Measurements from ENCODE around the gene FECH. TPM values are rescaled to one million over a fixed set of nuclear protein-coding genes. Genes with fewer than 3 reads are reported as not detected.

FECH gene
- total RNA-seq, 4 donors from 2014 or later = 19.3 to 25.0 (median 21.9) TPM

DNA sequence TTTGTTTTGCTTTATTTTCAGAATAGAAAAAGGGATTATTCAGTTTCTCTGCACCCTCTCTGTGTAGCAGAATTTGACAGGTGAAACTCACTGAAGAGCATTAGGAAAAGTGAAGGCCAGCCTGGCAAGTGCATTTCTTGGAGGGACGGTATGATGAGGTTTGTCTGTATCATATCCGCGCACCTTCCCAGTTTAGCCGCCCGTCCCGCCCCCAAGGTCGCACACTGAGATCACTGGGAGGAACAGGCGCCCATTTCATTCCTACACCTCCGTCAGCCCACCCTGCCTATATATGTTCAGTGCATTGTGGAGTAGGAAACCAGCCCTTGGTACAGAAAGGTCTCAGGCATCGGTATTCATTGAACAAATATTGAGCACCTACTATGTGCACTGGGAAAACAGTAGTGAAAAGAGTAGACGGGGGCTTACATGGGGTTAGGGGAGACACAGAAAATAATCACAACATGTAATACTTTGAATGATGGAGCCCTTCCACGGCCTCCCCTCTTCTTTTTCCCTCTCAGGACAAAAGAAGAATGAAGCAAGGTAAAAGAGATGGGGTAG, 678 bp upstream of the FECH start:
- Histone ChIP-seq H3K4me1 (peaks cover 0 to 11% (median 4%) of the 10 kb centered on the region in 4 donors), H3K4me3 (peak overlapping the region in 3 of 4 donors; percentile 70 to 97 (median 80)), H3K9me3 (no peaks in the 10 kb centered on the region), H3K36me3 (no peaks in the 10 kb centered on the region), H3K27ac (peak overlapping the region; percentile 66 to 90 (median 78)), H3K27me3 (no peaks in the 10 kb centered on the region)
- TF ChIP-seq, protein P1, sequence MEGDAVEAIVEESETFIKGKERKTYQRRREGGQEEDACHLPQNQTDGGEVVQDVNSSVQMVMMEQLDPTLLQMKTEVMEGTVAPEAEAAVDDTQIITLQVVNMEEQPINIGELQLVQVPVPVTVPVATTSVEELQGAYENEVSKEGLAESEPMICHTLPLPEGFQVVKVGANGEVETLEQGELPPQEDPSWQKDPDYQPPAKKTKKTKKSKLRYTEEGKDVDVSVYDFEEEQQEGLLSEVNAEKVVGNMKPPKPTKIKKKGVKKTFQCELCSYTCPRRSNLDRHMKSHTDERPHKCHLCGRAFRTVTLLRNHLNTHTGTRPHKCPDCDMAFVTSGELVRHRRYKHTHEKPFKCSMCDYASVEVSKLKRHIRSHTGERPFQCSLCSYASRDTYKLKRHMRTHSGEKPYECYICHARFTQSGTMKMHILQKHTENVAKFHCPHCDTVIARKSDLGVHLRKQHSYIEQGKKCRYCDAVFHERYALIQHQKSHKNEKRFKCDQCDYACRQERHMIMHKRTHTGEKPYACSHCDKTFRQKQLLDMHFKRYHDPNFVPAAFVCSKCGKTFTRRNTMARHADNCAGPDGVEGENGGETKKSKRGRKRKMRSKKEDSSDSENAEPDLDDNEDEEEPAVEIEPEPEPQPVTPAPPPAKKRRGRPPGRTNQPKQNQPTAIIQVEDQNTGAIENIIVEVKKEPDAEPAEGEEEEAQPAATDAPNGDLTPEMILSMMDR (IDR thresholded peaks at IDR 0.05) = no peak
- no peak for DNase-seq

DNA sequence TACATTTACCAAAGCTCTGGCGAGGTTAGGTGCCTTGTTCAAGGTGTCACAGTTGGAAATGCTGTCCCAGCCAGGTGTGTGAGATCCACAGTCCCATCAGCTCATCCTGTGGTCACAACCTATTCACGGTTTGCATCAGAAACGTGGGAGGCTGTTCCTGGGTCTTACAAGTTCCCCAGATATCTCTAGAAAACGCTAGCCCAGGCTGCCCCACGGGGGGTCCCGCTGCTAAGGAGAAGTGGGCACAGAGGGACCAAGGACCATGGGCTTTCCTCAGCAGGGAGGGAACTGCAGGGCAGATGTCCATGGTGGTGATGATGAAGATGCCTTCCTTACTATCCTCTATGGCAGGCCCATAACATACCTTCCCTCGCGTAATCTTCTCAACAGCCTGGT, 649 bp downstream of the FECH start:
- no peaks in the 10 kb centered on the region for H3K9me3 ChIP-seq
- DNase-seq = no peak
- no peaks in the 10 kb centered on the region for H3K36me3 ChIP-seq
- peak overlapping the region; percentile 66 to 90 (median 78) for H3K27ac ChIP-seq
- no peak for TF ChIP-seq POLR2A (IDR thresholded peaks at IDR 0.05)
- TF ChIP-seq, protein P1 (IDR thresholded peaks at IDR 0.05) = no peak
- H3K4me3 ChIP-seq = peak overlapping the region; percentile 70 to 97 (median 82)
- H3K27me3 ChIP-seq = no peaks in the 10 kb centered on the region
- H3K4me1 ChIP-seq = peaks cover 0 to 11% (median 4%) of the 10 kb centered on the region in 4 donors

DNA sequence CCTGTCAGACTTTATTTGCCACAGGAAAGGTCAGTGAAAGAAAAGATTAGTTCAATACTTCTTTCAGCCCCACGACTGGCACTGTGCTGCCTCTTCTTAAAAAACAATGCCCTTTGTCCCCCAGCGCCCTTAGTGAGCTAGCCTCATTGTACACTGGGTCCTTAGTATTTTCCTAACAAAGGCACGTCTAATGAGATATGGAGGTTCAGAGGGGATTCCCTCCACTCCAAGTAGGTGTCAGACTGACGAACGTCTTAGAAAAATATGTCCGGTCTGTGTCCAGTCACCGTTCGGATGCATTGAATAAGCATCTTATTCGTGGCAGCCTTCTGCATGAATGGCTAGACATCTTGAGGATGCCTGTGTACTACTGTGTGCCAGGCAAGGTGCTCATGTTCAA, 1.1 kb downstream of the FECH start:
- peak overlapping the region in 2 of 4 donors; percentile 80 to 97 for H3K4me3 ChIP-seq
- H3K27ac ChIP-seq = no peak overlapping the region
- no peaks in the 10 kb centered on the region for H3K36me3 ChIP-seq
- peaks cover 0 to 11% (median 4%) of the 10 kb centered on the region in 4 donors for H3K4me1 ChIP-seq
- H3K9me3 ChIP-seq = no peaks in the 10 kb centered on the region
- no peak for DNase-seq
- no peaks in the 10 kb centered on the region for H3K27me3 ChIP-seq
- no peak for TF ChIP-seq POLR2A (IDR thresholded peaks at IDR 0.05)
- TF ChIP-seq, protein P1 (IDR thresholded peaks at IDR 0.05) = no peak

DNA sequence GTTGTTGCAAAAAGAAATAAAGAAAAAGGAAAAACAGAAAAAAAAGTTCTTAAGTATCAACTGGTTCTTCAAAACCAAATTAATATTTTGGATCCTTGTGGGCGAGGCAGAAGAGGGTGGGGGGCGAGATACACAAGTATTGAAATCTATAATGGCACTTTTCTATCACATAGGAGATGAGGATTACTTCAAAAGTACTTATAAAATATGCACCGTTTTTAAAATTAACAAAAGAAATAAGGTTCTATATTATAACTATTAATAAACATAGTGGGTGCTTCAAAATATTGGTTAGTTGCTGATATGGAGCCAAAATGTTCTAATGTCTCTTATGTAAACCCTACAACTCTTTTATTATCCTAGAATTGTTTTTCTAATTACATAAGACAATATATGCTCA, 2.1 kb downstream of the FECH start:
- Histone ChIP-seq H3K27me3 (no peaks in the 10 kb centered on the region), H3K4me1 (peaks cover 0 to 11% (median 4%) of the 10 kb centered on the region in 4 donors), H3K4me3 (no peak overlapping the region), H3K27ac (no peak overlapping the region), H3K9me3 (no peaks in the 10 kb centered on the region), H3K36me3 (no peaks in the 10 kb centered on the region)
- TF ChIP-seq POLR2A (IDR thresholded peaks at IDR 0.05) = no peak
- TF ChIP-seq, protein P1 (IDR thresholded peaks at IDR 0.05) = no peak
- no peak for DNase-seq

DNA sequence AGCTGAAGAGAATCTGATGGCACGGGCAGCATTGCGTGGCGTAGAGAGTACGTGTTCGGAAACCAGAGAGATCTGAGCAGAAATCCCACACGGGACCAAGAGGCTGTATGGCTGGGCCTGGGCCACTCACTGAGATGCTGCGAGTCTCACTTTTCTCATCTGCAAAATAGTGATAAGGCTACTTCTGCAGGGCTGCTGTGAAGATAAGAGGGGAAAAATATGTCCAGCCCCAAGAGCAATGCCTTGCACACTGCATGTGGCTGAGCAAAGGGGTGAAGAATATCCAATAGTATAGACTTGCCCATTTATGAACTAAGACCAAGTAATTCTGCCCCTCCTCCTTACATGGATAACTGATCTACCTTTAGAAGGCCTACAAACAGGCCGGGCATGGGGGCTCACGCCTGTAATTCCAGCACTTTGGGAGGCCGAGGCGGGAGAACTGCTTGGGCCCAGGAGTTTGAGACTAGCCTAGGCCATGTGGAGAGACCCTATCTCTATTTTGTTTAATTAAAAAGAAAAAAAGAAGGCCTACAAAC, 3.1 kb downstream of the FECH start:
- no peaks in the 10 kb centered on the region for H3K9me3 ChIP-seq
- TF ChIP-seq, protein P1 (IDR thresholded peaks at IDR 0.05) = no peak
- no peak for TF ChIP-seq POLR2A (IDR thresholded peaks at IDR 0.05)
- no peak for DNase-seq
- H3K4me3 ChIP-seq = no peak overlapping the region
- no peaks in the 10 kb centered on the region for H3K36me3 ChIP-seq
- H3K4me1 ChIP-seq = peaks cover 0 to 11% (median 4%) of the 10 kb centered on the region in 4 donors
- H3K27me3 ChIP-seq = no peaks in the 10 kb centered on the region
- no peak overlapping the region for H3K27ac ChIP-seq
